Measurements from ENCODE around the gene GRM7.

The GRM7 gene

GRCh38 chr3:7568526-7569184, 707.7 kb downstream of the GRM7 start:
- DNase-seq (ENCODE audit: low read depth in 1 of 2, low spot score in 1 of 2): no peak

- no peak for DNase-seq (ENCODE audit: low read depth in 1 of 2, low spot score in 1 of 2)
Observed at GRCh38 chr3:7573330-7573729, 712.4 kb downstream of the GRM7 start.

- no peak for DNase-seq (ENCODE audit: low read depth in 1 of 2, low spot score in 1 of 2)
Observed at GRCh38 chr3:7574435-7574834, 713.5 kb downstream of the GRM7 start.

GRCh38 chr3:7576071-7576470, 715.2 kb downstream of the GRM7 start:
- DNase-seq (ENCODE audit: low read depth in 1 of 2, low spot score in 1 of 2): no peak

- no peak for DNase-seq (ENCODE audit: low read depth in 1 of 2, low spot score in 1 of 2)
Observed at GRCh38 chr3:7576506-7576905, 715.6 kb downstream of the GRM7 start.

DNA sequence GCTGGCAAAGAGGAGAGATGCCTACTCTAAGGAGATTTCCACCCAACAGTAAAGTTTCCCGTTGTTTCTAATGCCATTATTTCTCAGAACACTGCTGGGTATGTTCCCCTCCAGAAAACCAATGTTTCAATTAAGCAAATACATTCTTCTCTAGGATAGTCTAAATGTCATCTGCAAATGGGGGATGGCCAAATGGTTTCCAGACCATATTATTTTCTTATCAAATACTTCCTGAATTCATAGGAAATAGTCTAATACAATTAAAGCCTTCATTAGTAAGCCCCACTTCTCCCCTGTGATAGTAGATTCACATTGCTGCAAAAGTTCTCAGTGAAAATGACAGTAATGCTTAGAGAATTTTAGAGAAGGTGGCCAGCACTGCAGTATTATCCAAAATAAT, 716.6 kb downstream of the GRM7 start:
- DNase-seq (ENCODE audit: low read depth in 1 of 2, low spot score in 1 of 2): no peak

DNA sequence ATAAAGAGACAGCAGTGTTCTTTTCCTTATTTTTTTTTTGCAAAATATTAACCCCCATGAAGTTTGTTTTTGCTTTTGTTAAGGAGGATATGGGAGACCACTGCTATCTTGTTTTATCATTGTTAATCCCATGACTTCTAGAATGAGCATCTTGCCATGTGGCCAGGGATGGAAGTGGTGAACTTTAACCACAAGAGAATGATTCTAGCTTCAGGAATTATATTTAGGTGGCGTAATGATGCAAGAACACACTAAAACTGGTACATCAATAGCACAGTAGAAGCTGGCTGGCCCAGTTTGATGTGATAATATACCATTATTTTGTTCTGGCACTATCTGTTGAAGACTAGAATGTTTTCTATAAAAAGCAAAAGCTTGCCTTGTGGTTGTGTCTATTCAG, 720.9 kb downstream of the GRM7 start:
- no peak for DNase-seq (ENCODE audit: low read depth in 1 of 2, low spot score in 1 of 2)

- no peak for DNase-seq (ENCODE audit: low read depth in 1 of 2, low spot score in 1 of 2)
Observed at GRCh38 chr3:7585052-7585451, 724.1 kb downstream of the GRM7 start.

DNA sequence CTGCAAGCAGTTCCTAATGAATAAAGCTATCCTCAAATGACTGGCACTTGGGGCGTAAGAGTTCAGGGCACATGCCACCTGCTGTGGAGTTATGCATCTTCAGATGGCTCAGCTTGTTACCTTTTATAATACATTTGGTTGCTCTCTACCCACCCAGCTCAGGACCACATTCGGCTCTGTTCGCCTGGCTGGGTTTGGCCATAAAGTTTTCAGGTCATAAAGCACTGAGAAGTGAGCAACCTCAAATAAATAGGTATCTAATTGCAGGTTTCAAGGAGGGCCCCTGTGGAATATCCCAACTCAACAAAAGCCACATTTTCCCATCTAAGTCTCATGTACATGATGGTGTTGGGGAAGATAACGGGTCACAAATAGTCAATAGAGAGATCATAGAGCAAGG, 727.3 kb downstream of the GRM7 start:
- DNase-seq (ENCODE audit: low read depth in 1 of 2, low spot score in 1 of 2): no peak

DNA sequence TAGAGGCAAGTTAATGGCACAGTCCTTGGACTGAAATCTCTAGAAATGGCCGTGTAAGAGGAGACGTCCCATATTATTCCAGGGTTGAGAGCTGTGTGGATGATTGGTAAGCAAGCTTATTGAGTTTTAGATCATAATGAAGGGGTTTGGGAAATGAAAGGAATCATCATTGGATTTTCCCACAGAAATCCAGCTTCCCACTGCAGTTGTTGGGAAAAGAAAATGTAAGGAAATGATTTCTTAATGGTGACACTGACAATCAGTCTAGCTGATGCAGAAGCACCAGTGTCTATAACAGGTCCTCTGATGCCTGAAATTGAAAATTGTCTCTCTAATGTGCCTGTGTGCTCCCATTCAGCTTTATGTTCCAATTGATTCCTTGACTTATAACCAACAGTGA, 728.6 kb downstream of the GRM7 start:
- DNase-seq (ENCODE audit: low read depth in 1 of 2, low spot score in 1 of 2): no peak

- no peak for DNase-seq (ENCODE audit: low read depth in 1 of 2, low spot score in 1 of 2)
Observed at GRCh38 chr3:7602297-7602696, 741.4 kb downstream of the GRM7 start.

GRCh38 chr3:7607083-7607482, 746.2 kb downstream of the GRM7 start:
- no peak for DNase-seq (ENCODE audit: low read depth in 1 of 2, low spot score in 1 of 2)

DNA sequence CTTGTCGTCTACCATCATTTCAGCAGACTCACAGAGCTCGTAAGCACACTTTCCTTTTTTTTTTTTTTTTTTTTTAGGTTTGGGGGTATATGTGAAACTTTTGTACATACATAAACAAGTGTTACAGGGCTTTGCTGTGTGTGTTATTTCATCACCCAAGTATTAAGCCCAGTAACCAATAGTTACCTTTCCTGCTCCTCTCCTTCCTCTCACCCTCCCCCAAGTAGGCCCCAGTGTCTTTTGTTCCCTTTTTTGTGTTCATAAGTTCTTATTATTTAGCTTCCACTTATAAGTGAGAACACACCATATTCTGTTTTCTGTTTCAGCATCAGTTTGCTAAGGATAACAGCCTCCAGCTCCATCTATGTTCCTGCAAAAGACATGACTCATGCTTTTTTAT, 746.8 kb downstream of the GRM7 start:
- DNase-seq (ENCODE audit: low read depth in 1 of 2, low spot score in 1 of 2): no peak

GRCh38 chr3:7610634-7611033, 749.7 kb downstream of the GRM7 start:
- no peak for DNase-seq (ENCODE audit: low read depth in 1 of 2, low spot score in 1 of 2)

GRCh38 chr3:7615043-7615442, 754.1 kb downstream of the GRM7 start:
- DNase-seq (ENCODE audit: low read depth in 1 of 2, low spot score in 1 of 2): no peak

DNA sequence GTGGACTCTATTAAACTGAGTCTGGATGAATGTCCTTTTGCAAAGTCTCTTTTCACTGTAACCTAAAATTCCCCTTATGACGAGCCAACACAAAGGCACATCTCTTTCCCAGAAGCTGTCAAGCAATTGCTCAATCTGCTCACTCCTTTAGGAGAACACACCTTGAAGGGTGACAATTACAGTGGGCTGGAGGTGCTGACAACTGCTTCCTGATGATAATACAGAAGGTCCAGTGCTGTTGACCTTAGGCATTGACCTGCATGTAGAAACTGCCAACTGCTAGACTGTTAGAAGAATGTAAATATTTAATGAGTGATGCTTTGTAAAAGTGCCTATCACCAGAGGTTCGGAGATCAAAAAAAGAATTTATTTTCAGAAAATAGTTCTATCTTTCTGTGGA, 757.7 kb downstream of the GRM7 start:
- no peak for DNase-seq (ENCODE audit: low read depth in 1 of 2, low spot score in 1 of 2)

GRCh38 chr3:7620401-7620800, 759.5 kb downstream of the GRM7 start:
- DNase-seq (ENCODE audit: low read depth in 1 of 2, low spot score in 1 of 2): no peak

GRCh38 chr3:7621046-7621630, 760.2 kb downstream of the GRM7 start:
- no peak for DNase-seq (ENCODE audit: low read depth in 1 of 2, low spot score in 1 of 2)

DNA sequence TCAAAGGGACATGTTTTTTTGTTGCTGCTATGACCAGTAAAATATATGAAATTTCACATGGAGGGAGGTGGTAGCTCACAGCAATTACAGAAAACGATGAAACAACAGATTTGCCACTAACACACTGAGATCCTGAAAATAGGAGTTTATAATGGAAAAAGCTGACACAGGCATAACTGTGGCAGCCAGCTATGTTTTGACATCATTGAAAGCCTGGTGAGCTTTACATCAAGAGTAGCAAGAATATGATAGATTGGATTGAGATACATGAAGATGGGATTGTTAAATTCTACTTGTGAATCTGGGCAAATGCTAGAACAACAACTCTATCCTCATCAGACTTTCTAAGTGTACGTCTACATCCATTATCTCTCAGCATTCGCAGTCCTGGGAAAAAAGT, 760.7 kb downstream of the GRM7 start:
- no peak for DNase-seq (ENCODE audit: low read depth in 1 of 2, low spot score in 1 of 2)

DNA sequence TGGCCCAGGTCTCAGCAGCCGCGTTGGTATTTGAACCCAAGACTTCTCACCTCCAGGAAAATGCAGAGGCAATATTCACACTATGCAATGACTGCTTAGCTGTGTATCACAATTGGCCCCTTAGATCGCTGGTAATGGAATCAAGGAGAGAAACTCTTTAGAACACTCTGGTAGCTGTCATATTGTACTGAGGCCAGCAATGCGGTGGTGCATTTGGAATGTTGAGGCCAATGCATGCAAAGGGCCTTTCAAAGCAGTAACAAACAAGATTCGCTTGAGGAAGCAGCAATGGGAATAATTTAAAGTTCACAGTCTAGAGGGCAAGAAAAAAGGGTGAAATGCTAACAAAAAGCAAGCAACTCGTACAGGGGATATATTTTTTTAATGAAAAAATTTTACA, 764.1 kb downstream of the GRM7 start:
- no peak for DNase-seq (ENCODE audit: low read depth in 1 of 2, low spot score in 1 of 2)

DNA sequence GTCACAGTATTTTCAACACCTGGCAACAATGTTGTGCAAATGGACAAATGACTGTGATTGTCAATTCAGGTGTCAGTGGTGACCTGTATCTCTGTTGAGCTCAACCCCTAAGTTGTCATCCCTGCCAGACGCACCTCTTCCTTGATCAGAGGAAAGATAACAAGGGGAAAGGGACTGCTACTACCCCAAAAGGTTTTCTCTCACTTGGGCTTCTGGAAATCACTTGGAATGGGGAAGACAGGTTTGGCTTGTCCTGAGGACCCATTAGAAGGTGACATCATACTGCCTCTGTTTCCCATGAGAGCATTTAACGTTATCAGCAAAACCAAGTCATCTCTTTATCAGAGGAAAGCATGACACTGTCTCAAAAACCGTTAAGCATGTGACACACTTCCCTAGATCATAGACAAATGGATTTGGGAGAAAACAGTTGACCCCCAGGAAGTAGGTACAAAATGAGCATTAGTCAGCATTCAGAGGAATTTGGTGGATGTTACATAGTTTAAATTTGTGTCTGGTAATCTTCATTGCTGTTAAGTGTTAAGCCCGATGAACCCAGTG, 769.5 kb downstream of the GRM7 start:
- no peak for DNase-seq (ENCODE audit: low read depth in 1 of 2, low spot score in 1 of 2)

GRCh38 chr3:7630925-7631324, 770.0 kb downstream of the GRM7 start:
- no peak for DNase-seq (ENCODE audit: low read depth in 1 of 2, low spot score in 1 of 2)

DNA sequence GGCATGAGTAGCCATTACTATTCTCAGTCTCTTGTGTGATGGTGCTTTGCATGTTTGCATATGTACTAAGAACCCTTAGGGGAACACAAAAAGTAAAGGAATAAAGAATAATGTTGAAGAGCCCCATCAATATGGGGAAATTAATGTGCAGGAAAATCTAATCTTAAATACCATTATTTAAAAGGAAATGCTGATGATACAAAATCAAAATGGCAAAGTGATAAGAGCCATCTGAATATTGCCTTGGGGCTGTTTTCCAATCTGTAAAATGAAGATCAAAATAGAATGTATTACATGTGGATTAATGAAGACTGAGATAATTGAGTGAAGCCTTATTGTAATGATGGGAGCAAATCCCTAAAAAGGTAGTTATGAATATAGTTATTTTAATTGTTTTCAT, 771.4 kb downstream of the GRM7 start:
- DNase-seq (ENCODE audit: low read depth in 1 of 2, low spot score in 1 of 2): no peak

Measured in activated T-helper 1 cell treated with anti-CD3 and anti-CD28 coated beads, Interleukin-2, amount 50 U/mL, for 16 hours (primary cell).